AG09319 (cell line): ENCODE measurements around the gene PFKFB3.

Experiments used
- DNase-seq: peaks from one replicate; pipeline ENCODE4 v3.0.0-alpha.2; 2010; ENCODE audit warnings: low read depth; ENCODE audit errors: extremely low read depth
- CTCF ChIP-seq: IDR thresholded peaks from 2 replicates; pipeline ENCODE4 v1.5.1; 2011; ENCODE audit warnings: low read depth, mild to moderate bottlenecking, inconsistent platforms, low read length, moderate library complexity

PFKFB3 gene

GRCh38 chr10:6171881-6172695, 30.6 kb upstream of the PFKFB3 start:
- peak; percentile 39 for DNase-seq
- no peak for TF ChIP-seq CTCF

DNA sequence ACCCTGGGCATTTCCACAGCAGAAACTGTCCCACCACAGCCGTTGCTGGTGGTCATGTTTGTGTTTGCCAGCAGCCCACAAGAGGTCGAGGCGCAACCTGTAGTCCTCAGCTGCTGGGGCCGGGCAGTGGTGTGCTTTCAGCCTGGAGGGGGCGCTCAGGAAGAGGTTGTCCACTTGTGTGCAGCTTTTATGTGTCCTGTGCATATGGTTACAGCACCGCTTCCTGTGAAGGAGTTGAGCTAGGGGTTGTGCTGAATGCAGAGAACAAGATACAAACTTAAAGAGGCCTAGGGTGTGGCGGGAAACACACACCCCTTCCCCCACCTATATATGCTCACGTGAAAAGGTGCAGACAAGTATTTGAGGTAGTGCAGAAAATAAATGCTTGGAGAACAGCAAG, 29.5 kb upstream of the PFKFB3 start:
- no peak for DNase-seq
- TF ChIP-seq CTCF, result no peak

DNA sequence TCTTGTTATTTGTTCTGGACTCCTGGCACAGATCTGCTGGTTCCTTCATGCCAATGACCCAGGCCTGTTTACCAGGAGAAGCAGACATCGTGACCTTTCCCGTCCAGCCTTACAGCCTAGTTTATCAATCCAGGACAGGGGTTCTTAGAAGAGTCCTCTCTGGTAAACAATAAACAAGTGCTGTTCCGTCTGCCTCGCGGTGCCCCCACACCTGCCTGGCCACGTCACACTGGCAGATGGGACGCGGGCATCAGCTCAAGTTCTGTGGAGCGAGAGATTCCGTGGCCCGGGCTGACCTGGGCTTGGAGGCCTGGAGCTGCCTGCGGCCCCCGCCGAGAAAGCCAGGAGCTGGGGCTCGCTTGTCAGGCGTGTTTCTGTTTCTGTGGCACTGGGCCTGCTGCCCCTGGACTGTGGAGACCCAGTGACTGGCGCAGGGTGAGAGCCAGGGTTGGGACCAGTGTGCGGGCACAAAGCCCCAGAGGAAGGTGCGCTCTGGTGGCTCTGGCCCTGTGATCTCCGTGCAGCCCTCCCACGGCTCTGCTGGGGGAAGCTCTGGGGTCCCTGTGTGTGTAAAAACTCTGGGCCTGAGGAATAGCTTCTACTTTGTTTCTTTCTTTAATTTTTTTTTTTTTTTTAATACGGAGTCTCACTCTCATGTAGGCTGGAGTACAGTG, 28.4 kb upstream of the PFKFB3 start:
- TF ChIP-seq CTCF, result no peak
- no peak for DNase-seq

DNA sequence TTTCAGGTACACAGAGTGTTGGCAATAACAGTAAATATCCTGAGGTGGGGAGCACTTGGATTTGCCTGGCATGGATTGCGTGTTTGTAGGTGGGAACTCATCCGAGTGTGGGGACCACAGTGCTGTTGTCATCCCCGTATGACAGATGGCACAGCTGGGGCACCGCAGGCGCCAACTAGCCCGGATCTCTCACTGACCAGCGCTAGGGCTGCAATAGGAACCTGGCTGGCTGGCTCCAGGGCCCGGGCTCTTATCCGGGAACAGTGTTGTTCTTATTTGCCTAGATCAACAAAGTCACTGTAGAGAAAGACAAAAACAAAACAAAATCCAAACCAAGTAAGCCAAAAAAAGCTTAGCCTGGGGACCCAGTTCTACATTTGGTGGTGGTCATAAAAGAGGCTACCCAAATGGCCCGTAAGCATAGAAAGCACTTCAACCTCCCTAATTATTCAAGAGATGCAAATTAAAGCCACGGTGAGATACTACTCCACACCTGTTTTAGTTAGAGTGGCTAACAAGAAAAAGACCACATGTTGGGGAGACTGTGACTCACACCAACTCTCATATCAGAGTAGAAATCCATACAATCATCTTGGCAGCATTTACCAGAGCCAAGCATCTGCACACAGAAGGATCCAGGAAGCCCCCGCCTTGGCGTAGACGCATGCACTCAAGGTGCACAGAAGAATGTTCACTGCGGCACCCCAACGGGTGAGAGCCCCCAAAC, 27.2 kb upstream of the PFKFB3 start:
- no peak for TF ChIP-seq CTCF
- DNase-seq, result no peak

- no peak for DNase-seq
- no peak for TF ChIP-seq CTCF
Measured at GRCh38 chr10:6176691-6177231, 26.0 kb upstream of the PFKFB3 start.

GRCh38 chr10:6177880-6178281, 24.9 kb upstream of the PFKFB3 start:
- no peak for DNase-seq

More at GRCh38 chr10:6177880-6178281, 24.9 kb upstream of the PFKFB3 start:
- no peak for TF ChIP-seq CTCF
